Measurements from ENCODE around the gene PPP4R1.

DNA sequence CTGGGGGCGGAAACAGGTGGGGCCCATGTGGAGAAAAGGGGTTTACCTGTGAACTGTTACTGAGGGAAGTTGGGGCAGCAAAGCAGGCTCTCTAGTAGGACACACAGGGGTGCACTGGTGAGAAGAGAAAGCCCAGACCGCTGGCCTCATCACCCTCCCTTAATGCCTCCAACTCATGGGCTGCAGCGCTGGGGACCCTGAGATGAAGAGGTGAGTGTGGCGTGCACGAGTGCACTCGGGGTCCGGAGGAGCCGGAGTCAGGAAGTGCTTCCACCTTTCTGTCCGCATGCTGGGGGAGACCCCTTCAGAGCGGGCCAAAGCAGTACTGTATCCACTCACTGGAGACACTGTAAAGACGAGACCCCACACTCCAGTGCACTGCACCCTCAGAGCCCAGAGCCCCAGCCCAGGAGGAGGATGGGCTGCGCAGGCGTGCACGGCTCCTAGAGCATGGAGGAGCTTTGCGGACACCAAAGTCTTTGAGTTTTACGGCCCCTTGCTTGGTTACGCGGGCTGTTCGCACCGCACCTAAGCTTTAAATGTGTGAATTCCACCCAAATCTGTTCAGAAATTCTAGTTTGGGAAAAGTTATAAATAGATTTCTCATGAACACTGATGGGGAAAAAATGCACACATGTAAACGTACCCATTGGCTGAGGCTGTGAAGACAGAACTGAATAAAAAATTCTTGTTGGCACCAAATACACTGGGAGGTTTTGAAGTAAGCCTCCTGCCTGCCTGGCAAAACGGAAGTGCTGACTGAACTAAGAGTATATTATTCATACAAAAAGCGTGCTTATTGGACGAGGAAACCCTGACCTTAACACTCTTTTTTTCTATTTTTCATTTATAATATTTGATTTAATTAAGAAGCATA is 45.4 kb upstream of the PPP4R1 start:
- TF ChIP-seq, protein P1, sequence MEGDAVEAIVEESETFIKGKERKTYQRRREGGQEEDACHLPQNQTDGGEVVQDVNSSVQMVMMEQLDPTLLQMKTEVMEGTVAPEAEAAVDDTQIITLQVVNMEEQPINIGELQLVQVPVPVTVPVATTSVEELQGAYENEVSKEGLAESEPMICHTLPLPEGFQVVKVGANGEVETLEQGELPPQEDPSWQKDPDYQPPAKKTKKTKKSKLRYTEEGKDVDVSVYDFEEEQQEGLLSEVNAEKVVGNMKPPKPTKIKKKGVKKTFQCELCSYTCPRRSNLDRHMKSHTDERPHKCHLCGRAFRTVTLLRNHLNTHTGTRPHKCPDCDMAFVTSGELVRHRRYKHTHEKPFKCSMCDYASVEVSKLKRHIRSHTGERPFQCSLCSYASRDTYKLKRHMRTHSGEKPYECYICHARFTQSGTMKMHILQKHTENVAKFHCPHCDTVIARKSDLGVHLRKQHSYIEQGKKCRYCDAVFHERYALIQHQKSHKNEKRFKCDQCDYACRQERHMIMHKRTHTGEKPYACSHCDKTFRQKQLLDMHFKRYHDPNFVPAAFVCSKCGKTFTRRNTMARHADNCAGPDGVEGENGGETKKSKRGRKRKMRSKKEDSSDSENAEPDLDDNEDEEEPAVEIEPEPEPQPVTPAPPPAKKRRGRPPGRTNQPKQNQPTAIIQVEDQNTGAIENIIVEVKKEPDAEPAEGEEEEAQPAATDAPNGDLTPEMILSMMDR (conservative IDR thresholded peaks at IDR 0.05; ENCODE audit: low read length), result no peak
- TF ChIP-seq EZH2phosphoT487 (IDR thresholded peaks at IDR 0.05; ENCODE audit: borderline replicate concordance), result no peak

All from Loucy (cell line).